Measurements from ENCODE around the gene SLC22A2.
"Not testable (repeated sequence)": the region's sequence is repeated elsewhere in the genome, so short reads cannot be mapped to it uniquely, and the experiment has no call there.

Gene SLC22A2

DNA sequence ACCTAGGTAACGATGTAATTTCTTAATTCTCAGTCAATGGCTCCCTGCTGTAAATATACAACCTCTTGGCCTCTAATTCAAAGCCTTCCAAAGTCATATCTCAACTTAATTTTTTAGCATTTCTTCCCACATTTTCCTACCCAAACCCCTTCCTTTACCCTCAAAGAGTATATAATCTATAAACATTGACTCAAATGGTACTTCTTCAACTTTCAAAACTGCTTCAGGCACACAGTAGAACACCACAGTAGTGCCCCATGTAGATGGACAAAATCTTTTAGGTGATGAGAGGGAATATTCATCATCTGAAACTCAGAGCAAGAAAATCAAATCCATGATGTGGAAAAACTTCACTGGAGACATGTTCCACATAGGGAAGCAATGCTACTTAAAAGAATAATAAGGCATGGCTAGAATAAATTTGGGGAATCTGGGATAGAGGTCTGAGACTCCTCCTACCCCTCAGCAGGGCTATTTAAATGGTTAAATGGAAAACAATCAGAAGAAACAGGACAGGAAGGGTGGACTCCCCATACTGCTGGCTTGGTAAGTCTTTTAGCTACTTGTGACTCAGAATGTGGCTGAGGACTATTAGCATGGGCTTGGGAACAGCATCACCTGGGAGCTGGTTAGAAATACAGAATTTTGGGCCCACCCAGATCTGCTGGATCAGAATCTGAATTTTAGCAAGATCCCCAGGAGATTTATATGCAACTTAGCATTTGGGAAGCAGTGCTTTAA lies 6.4 kb downstream of the SLC22A2 start:
- no peak for DNase-seq

DNA sequence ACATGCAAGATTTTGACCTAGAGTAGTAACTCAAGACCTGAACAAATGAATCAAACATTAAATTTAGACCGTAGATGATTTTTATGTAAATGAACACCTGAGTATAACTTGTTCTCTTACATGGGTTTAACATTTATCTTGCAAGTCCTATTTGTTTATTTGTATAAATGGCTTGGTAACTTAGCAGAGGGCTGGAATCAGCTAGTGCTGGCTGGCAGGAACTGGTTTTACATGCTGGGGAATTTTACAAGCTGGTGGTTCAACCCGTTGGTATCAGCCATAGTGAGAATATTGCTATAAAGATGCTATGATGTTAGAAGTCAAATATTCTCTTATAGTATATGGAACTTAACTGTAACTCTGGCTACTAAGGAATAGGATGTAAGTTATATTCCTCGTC lies 8.9 kb downstream of the SLC22A2 start:
- DNase-seq: no peak

DNA sequence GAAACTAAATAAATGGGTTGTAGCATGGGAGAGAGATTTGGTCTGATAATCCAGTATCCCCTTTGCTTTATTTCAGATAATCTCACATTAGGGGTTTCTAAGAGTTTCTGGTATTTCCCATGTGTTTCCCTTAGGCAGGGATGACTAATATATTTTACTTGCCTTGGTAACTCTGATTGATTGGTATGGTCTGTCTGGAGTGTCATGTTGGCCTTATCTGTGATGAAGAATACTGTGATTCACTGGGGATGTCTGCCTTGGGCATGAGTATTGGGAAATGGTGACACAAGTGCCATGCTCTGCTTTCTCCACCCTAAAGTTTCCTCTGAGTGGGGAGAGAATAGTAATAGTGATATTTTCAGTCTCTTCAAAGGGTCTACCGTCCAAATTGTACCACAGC lies 10.1 kb downstream of the SLC22A2 start:
- no peak for DNase-seq

DNA sequence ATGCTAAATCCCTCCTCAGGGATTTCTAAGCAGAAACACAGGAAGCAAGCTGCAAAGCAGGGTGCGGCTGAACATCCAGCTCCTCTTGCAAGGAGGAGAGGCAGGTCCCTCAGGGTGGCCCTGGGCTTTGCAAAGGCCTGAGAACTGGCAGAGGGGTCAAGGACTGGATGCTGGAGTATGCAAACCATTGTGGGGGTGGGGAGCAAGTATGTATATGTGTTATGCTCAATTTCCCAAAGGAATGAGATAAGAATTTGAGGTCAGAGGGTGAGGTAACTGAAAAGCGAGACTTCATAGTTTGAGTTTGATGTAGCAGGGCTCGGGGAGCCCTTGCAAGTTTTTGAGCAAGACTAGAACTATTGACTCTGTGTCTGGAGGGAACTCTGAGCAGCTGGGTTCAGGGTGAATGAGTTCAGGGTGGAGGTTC lies 11.2 kb downstream of the SLC22A2 start:
- DNase-seq: no peak

DNA sequence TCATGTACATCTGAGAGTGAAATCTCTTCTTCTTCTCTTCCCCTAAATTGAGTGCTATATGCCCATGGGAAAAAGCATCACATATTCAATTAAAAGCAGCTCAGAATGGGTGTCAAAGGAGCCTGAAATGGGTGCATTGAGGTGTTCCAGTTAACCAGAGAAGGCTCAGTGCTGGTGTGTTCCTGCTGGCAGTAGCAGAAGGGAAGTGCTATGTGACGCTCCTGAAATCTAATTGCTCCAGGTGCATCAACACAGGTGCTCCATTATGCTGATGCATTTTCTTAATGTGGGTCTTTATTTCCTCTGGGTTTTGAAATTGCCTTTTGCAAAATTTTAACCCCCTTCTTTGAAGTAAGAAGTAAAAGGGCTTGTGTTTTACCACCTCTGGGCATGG lies 17.9 kb downstream of the SLC22A2 start:
- no peak for DNase-seq

DNA sequence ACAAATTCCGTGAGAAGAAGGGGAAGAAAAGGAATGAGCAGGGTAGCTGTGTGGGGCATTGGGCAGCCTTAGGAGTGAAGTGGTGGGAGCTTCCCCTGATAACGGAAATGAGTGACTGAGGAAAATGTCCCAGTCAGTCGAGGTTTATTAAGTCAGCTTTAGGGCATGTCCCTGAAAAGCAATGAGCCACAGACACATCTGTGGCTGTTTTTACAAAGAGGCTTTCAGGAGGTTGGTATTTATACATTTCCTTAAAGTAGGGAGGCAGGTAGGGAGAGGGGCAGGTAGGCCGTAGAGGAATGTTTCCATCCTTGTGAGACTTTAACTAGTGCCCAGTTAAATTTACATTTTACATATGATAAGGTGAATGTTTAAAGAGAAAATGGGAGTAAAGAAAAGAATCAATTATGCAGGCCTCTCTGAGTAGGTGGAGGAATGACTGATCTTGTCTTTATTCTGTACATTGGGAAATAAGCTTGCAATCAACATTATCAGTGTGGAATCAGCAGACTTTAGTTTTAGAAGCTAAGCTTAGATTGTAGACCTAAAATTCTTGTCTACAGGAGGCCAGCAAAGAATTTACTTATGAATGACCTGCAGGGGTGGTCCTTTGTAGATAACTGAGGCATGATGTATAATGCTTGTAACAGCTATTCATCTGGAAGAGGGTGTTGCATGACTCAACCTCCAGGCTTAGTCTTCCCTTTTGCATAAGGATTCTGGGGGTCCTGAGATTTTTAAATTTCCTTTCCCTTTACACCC lies 18.5 kb downstream of the SLC22A2 start:
- no peak for DNase-seq

DNA sequence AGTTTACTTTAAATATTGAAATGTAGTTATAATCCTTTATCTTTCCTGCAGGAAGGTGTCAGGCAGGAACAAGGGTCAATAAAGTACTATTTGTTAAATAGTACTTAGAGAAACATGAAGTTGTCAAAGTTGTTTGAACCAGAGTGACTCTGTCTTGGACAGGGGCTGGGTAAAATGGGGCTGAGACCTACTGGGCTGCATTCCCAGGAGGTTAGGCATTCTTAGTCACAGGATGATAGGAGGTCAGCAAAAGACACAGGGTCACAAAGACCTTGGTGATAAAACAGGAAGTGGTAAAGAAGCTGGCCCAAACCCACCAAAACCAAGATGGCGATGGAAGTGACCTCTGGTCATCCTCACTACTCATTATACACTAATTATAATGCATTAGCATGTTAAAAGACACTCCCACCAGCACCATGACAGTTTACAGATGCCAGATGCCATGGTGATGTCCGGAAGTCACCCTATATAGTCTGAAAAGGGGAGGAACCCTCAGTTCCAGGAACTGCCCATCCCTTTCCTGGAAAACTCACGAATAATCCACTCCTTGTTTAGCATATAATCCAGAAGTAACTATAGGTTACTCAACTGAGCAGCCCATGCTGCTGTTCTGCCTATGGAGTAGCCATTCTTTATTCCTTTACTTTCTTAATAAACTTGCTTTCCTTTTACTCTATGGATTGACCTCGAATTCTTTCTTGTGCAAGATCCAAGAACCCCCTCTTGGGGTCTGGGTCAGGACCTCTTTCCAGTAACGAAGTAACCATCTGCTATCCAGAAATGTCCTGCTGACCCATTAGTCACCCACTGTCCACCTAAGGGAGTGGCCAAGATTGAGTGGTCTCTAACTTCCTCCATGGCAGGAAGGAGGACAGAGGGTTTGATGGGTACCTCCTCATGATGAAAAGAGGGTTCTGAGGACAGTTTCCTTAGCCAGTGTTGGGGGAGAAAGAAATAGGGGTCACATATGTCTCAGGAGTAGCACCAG lies 19.6 kb downstream of the SLC22A2 start:
- DNase-seq: no peak

DNA sequence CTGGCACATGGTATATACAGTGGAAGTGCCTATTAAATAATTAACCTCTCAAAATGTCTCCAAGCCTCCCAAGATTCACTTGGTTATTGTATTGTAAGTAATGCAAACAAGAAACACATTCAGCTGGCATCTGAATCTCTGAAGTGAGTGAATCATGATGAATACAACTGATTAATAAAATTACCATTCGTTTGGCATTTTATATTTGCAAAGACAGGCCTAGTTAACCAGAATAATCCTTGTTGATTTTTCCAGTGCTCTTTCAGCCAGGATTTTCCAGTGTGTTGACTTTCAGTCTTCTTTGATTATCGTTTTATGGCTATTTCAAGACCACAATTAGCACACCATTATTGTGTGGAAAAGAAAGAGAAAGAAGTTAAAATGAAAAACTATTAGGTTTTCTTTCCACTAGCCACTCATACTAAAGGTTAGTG lies 20.3 kb downstream of the SLC22A2 start:
- no peak for DNase-seq

DNA sequence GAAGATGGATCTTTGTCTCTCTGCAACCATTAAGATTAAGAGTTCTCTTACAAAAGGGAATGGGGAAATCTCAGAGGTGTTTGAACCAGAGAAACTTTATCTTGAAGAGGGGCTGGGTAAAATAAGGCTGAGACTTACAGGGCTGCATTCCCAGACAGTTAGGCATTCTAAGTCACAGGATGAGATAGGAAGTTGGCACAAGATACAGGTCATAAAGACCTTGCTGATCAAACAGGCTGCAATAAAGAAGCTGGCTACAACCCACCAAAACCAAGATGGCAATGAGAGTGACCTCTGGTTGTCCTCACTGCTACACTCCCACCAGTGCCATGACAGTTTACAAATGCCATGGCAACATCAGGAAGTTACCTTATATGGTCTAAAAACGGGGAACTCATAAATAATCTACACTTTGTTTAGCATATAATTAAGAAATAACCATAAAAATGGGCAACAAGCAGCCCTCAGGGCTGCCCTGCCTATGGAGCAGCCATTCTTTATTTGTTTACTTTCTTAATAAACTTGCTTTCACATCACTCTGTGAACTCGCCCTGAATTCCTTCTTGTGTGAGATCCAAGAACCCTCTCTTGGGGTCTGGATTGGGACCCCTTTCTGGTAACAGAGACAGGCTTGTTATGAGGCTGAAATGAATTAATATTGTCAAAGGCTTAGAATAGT lies 20.9 kb downstream of the SLC22A2 start:
- not testable (repeated sequence) for DNase-seq

DNA sequence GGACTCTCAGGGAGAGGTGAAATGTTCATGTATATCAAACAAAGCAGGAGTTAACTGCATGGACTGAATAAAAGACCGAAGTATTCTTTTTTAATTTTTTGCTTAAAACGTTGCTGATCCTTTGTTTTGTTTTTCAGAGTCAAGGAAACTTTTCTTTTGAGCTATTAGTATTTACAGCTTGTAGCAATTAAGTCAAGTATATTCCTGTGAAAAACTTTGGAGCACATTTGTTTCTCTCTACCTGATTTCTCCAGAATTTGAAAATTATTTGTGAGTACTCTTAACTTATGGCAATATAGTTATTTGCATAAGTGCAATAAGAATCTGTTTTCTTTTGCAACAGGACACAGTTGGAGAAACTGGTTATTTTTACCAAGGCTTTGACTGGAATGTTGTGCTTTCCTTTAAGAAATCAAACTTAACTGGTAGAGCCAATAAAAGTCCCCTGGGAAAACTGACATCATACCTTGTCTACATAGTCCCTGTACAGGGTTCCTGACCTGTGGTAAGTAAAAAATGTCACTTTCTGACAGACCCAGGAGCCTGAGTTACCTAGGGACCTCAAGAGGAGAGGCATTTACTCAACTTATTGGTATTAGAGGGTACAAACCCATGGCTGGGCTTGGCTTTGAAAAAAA lies 22.3 kb downstream of the SLC22A2 start:
- DNase-seq: not testable (repeated sequence)

DNA sequence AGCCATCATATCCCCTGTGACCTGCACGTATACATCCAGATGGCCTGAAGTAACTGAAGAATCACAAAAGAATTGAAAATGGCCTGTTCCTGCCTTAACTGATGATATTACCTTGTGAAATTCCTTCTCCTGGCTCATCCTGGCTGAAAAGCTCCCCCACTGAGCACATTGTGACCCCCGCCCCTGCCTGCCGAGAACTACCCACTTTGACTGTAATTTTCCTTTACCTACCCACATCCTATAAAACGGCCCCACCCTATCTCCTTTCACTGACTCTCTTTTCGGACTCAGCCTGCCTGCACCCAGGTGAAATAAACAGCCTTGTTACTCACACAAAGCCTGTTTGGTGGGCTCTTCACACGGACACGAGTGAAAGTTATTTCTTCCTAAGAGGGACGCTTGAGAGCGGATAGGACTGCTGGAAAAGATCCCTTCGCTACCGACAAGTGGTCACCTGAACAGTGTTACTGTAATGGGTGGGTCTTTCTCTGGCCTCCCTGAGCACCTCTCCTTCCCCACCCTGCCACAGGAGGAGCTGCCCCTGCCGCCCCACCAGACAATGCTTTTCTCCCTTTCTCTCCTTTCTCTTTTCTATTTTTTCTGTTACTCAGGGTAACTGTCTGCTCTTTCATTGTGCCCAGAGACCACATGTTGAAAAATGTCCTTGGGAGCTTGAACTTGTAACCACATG lies 24.5 kb downstream of the SLC22A2 start:
- not testable (repeated sequence) for DNase-seq

DNA sequence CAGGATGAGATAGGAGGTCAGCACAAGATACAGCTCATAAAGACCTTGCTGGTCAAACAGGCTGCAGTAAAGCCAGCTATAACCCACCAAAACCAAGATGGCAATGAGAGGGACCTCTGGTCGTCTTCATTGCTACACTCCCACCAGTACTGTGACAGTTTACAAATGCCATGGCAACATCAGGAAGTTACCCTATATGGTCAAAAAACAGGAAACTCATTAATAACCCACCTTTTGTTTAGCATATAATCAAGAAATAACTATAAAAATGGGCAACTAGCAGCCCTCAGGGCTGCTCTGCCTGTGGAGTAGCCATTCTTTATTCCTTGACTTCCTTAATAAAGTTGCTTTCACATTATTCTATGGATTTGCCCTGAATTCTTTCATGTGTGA lies 30.9 kb downstream of the SLC22A2 start:
- no peak for DNase-seq

DNA sequence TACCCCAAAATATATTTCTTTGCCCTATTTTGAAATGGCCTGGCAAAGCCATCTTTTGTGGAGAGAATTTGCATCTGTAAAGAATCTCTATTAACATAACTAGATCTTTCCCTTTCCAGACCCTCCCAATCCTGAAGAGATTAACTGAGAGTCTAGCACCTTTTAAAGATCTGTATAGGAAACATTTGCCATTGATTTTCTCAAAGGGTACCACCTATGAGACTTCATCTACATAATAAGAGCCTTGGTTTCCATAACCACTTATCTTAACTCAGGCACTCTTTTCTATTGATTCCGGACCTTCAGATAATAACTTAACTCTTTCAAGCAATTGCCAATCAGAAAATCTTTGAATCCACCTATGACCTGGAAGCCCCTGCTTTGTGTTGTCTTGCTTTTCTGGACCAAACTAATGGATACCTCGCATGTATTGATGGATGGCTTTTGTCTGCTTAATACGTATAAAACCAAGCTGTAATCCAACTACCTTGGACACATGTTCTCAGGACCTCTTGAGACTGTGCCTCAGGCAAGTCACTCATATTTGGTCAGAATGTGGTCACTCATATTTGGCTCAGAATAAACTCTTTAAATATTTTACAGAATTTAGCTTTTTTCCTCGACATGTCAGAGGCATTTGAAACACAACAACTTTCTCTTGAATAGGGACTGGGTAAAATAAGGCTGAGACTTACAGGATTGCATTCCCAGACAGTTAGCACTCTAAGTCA lies 31.4 kb downstream of the SLC22A2 start:
- DNase-seq: no peak

DNA sequence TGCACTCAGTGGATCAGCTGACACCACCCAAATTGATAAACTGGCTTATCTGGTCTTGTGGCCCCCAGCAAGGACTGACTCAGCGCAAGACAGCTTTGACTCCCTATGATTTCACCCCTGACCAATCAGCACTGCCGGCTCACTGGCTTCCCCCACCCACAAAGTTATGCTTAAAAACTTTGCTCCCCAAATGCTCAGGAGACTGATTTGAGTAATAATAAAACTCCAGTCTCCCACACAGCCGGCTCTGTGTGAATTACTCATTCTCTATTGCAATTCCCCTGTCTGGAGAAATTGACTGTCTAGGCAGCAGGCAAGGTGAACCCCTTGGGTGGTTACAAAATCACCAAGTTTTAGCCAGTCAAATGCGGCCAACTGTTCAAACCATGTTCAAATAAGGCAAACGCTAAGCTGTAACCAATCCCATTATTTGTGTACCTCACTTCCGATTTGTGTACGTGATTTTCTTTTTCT lies 32.5 kb downstream of the SLC22A2 start:
- no peak for DNase-seq

DNA sequence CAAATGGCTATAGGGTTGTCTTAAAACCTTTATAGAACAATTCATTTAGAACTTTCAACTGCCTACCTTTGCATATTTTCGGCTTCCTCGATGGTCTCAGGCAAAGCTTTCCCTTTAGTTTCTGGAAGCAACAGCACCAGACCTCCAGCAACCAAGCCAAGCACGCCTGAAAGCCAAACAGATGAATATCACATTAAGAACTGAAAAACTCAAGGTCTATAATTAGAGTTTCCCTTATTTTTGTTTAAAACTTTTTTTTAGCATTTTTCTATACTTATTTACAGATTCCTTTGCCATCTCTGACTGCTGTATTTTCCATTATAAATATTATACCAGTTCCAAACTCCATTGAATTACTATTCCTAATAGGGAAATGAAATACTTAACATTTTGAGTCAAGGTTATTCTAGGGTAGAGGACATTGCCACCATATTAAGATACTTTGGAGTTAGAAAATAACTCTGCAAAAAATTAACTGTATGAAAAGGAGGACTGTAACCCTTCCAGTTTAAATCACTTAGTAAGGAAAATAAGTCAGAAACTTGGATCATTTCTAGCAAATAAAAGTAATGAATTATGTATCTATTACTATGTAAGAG lies 33.9 kb downstream of the SLC22A2 start:
- no peak for DNase-seq

DNA sequence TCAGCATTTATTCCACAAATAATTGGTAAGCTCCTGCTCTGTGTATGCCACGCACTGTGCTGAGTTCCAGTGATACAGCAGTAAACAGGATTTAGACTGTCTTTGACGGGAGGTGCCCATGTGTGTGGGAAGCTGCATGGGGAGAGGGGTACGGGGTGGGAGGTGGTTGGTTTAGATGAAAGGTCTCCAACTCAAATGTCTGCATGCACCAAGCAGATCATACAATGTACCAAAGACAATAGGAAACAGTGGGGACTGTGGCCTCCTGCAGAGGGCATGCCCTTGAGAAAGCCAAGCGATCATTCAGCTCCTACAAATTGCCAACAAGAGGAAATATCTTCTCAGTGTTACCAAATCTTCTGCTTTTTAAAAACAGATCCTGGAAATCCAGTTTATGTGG lies 36.1 kb downstream of the SLC22A2 start:
- no peak for DNase-seq

DNA sequence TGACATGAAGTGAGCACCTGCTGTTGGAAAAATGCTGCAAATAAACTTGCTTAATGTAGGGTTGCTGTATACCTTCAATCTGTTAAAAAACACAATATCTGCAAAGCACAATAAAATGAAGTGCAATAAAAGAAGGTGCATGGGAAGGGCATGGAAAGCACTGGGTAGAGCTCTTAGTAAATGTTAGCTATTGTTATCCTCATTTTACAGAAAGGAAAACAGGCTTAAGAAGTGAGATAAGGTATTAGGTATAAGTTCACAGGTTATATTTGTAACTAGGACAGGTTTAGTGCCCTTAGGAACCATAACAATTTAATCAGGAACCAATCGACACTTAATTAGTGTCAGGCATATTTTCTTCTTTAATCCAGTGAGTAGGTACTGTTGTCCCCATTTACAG lies 36.7 kb downstream of the SLC22A2 start:
- DNase-seq: no peak

DNA sequence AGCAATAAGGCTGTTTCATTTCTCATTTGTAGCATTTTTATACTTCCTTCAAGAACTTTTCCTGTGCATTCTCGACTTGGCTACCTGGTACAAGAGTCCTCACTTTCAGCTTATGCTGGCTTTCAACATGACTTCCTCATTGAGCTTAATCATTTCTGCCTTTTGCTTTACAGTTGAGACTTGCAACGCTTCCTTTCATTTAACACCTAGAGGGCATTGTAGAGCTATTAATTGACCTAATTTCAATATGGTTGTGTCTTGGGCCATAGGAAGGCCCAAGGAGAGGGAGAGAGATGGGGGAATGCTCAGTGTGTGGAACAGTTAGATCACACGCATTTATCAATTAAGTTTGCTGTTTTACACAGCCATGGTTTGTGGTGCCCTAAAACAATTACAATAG lies 37.2 kb downstream of the SLC22A2 start:
- DNase-seq: no peak

DNA sequence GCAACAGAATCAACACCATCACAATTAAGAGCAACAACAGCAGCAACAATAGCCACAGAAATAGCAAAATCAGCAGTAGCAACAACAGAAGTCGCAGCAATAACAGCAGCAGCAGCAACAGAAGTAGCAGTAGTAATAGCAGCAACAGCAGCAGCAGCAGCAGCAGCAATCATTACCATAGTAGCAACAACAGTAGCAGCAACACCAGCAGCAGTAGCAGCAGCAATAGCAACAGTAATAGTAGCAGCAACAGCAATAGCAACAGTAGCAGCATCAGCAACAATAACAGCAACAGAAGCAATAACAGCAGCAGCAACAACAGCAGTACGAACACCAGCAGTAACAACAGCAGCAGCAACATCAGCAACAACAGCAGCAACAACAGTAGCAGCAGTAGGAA lies 39.8 kb downstream of the SLC22A2 start:
- no peak for DNase-seq

Measured in nucleus accumbens (tissue), 56 donors.